ENCODE data around the gene TTLL11. TPM values are rescaled to one million over a fixed set of nuclear protein-coding genes. Genes with fewer than 3 reads are reported as not detected.
"Not testable (repeated sequence)": the region's sequence is repeated elsewhere in the genome, so short reads cannot be mapped to it uniquely, and the experiment has no call there.

The TTLL11 gene
- total and polyA plus RNA-seq, 3 experiments from 2014 or later = 4.0 to 6.2 (median 4.5) TPM

- Histone ChIP-seq H3K27ac (ENCODE audit: low read depth, low read length) (no peak overlapping the region), H3K36me3 (ENCODE audit: insufficient read depth, low read length) (no peaks in the 10 kb centered on the region), H3K27me3 (ENCODE audit: insufficient read depth, low read length, poor library complexity, severe bottlenecking) (no peaks in the 10 kb centered on the region), H3K4me1 (ENCODE audit: insufficient read depth, low read length) (no peaks in the 10 kb centered on the region), H3K9me3 (ENCODE audit: low read length) (no peaks in the 10 kb centered on the region), H3K4me3 (ENCODE audit: low read length) (no peak overlapping the region)
- Mint-ChIP-seq H3K9me3 (no peaks in the 10 kb centered on the region), H3K4me1 (no peaks in the 10 kb centered on the region), H3K27me3 (peaks cover 1 to 20% of the 10 kb centered on the region in 2 donors), H3K4me3 (no peak overlapping the region), H3K36me3 (no peaks in the 10 kb centered on the region), H3K27ac (no peak overlapping the region)
- no peak for DNase-seq
- ChIA-PET CTCF (no interaction called here), POLR2A (no interaction called here)
Observed at GRCh38 chr9:121797081-121797480, 296.0 kb downstream of the TTLL11 start.

- H3K4me1 ChIP-seq (ENCODE audit: insufficient read depth, low read length); H3K9me3 ChIP-seq (ENCODE audit: low read length); H3K27me3 ChIP-seq (ENCODE audit: insufficient read depth, low read length, poor library complexity, severe bottlenecking); H3K27ac ChIP-seq (ENCODE audit: low read depth, low read length); H3K36me3 ChIP-seq (ENCODE audit: insufficient read depth, low read length); H3K4me3 Mint-ChIP-seq; H3K4me3 ChIP-seq (ENCODE audit: low read length); H3K27ac Mint-ChIP-seq; H3K27me3 Mint-ChIP-seq; POLR2A ChIA-PET; H3K9me3 Mint-ChIP-seq; H3K36me3 Mint-ChIP-seq; H3K4me1 Mint-ChIP-seq; DNase-seq; CTCF ChIA-PET: not testable (repeated sequence)
Observed at GRCh38 chr9:121794334-121794733, 298.8 kb downstream of the TTLL11 start.

GRCh38 chr9:121792476-121792875, 300.6 kb downstream of the TTLL11 start:
- H3K4me3 ChIP-seq (ENCODE audit: low read length); POLR2A ChIA-PET; H3K27ac Mint-ChIP-seq; H3K9me3 Mint-ChIP-seq; H3K27me3 ChIP-seq (ENCODE audit: insufficient read depth, low read length, poor library complexity, severe bottlenecking); H3K9me3 ChIP-seq (ENCODE audit: low read length); H3K4me3 Mint-ChIP-seq; H3K36me3 ChIP-seq (ENCODE audit: insufficient read depth, low read length); H3K4me1 ChIP-seq (ENCODE audit: insufficient read depth, low read length); DNase-seq; H3K36me3 Mint-ChIP-seq; CTCF ChIA-PET; H3K27ac ChIP-seq (ENCODE audit: low read depth, low read length); H3K4me1 Mint-ChIP-seq: not testable (repeated sequence)
- H3K27me3 Mint-ChIP-seq = peaks cover 2 to 13% of the 10 kb centered on the region in 2 donors

GRCh38 chr9:121790841-121791240, 302.3 kb downstream of the TTLL11 start:
- ChIA-PET POLR2A (no interaction called here), CTCF (no interaction called here)
- H3K27ac Mint-ChIP-seq = peak overlapping the region in 1 of 8 donors; percentile 39
- peaks cover 2 to 23% of the 10 kb centered on the region in 2 donors for H3K27me3 Mint-ChIP-seq
- no peak overlapping the region for H3K4me3 ChIP-seq (ENCODE audit: low read length)
- no peaks in the 10 kb centered on the region for H3K36me3 Mint-ChIP-seq
- DNase-seq = no peak
- no peak overlapping the region for H3K27ac ChIP-seq (ENCODE audit: low read depth, low read length)
- no peak overlapping the region for H3K4me3 Mint-ChIP-seq
- H3K9me3 ChIP-seq (ENCODE audit: low read length) = no peaks in the 10 kb centered on the region
- H3K9me3 Mint-ChIP-seq = no peaks in the 10 kb centered on the region
- no peaks in the 10 kb centered on the region for H3K4me1 Mint-ChIP-seq
- H3K36me3 ChIP-seq (ENCODE audit: insufficient read depth, low read length) = no peaks in the 10 kb centered on the region
- no peaks in the 10 kb centered on the region for H3K27me3 ChIP-seq (ENCODE audit: insufficient read depth, low read length, poor library complexity, severe bottlenecking)
- no peaks in the 10 kb centered on the region for H3K4me1 ChIP-seq (ENCODE audit: insufficient read depth, low read length)

- Histone ChIP-seq H3K36me3 (ENCODE audit: insufficient read depth, low read length) (no peaks in the 10 kb centered on the region), H3K4me1 (ENCODE audit: insufficient read depth, low read length) (no peaks in the 10 kb centered on the region), H3K27me3 (ENCODE audit: insufficient read depth, low read length, poor library complexity, severe bottlenecking) (no peaks in the 10 kb centered on the region), H3K9me3 (ENCODE audit: low read length) (no peaks in the 10 kb centered on the region), H3K27ac (ENCODE audit: low read depth, low read length) (no peak overlapping the region), H3K4me3 (ENCODE audit: low read length) (no peak overlapping the region)
- no peak for DNase-seq
- Mint-ChIP-seq H3K9me3 (no peaks in the 10 kb centered on the region), H3K4me3 (no peak overlapping the region), H3K27ac (no peak overlapping the region), H3K27me3 (peaks cover 2 to 27% of the 10 kb centered on the region in 2 donors), H3K36me3 (no peaks in the 10 kb centered on the region), H3K4me1 (peaks cover 0 to 5% (median 3%) of the 10 kb centered on the region in 3 donors)
- POLR2A ChIA-PET = no interaction called here
- CTCF ChIA-PET = no interaction called here
Observed at GRCh38 chr9:121788686-121789366, 304.3 kb downstream of the TTLL11 start.

- no peak for DNase-seq
- H3K4me3 Mint-ChIP-seq = no peak overlapping the region
- no peak overlapping the region for H3K27ac Mint-ChIP-seq
- Histone ChIP-seq H3K27me3 (ENCODE audit: insufficient read depth, low read length, poor library complexity, severe bottlenecking) (no peaks in the 10 kb centered on the region), H3K27ac (ENCODE audit: low read depth, low read length) (no peak overlapping the region), H3K4me1 (ENCODE audit: insufficient read depth, low read length) (no peaks in the 10 kb centered on the region), H3K4me3 (ENCODE audit: low read length) (no peak overlapping the region), H3K9me3 (ENCODE audit: low read length) (no peaks in the 10 kb centered on the region), H3K36me3 (ENCODE audit: insufficient read depth, low read length) (no peaks in the 10 kb centered on the region)
- peaks cover 3 to 27% of the 10 kb centered on the region in 2 donors for H3K27me3 Mint-ChIP-seq
- CTCF ChIA-PET = no interaction called here
- H3K4me1 Mint-ChIP-seq = peaks cover 0 to 7% (median 5%) of the 10 kb centered on the region in 3 donors
- H3K36me3 Mint-ChIP-seq = no peaks in the 10 kb centered on the region
- no peaks in the 10 kb centered on the region for H3K9me3 Mint-ChIP-seq
- POLR2A ChIA-PET = no interaction called here
Observed at GRCh38 chr9:121786998-121787422, 306.1 kb downstream of the TTLL11 start.

GRCh38 chr9:121786543-121786948, 306.6 kb downstream of the TTLL11 start:
- no peaks in the 10 kb centered on the region for H3K9me3 Mint-ChIP-seq
- no peak overlapping the region for H3K4me3 Mint-ChIP-seq
- POLR2A ChIA-PET = no interaction called here
- H3K27me3 Mint-ChIP-seq = peaks cover 3 to 27% of the 10 kb centered on the region in 2 donors
- H3K4me1 Mint-ChIP-seq = peaks cover 0 to 7% (median 5%) of the 10 kb centered on the region in 3 donors
- CTCF ChIA-PET = no interaction called here
- Histone ChIP-seq H3K36me3 (ENCODE audit: insufficient read depth, low read length) (no peaks in the 10 kb centered on the region), H3K4me3 (ENCODE audit: low read length) (no peak overlapping the region), H3K9me3 (ENCODE audit: low read length) (no peaks in the 10 kb centered on the region), H3K27ac (ENCODE audit: low read depth, low read length) (no peak overlapping the region), H3K4me1 (ENCODE audit: insufficient read depth, low read length) (no peaks in the 10 kb centered on the region), H3K27me3 (ENCODE audit: insufficient read depth, low read length, poor library complexity, severe bottlenecking) (no peaks in the 10 kb centered on the region)
- no peaks in the 10 kb centered on the region for H3K36me3 Mint-ChIP-seq
- no peak for DNase-seq
- H3K27ac Mint-ChIP-seq = peak overlapping the region in 1 of 8 donors; percentile 48

- no peaks in the 10 kb centered on the region for H3K36me3 ChIP-seq (ENCODE audit: insufficient read depth, low read length)
- no peaks in the 10 kb centered on the region for H3K4me1 ChIP-seq (ENCODE audit: insufficient read depth, low read length)
- H3K27me3 ChIP-seq (ENCODE audit: insufficient read depth, low read length, poor library complexity, severe bottlenecking) = no peaks in the 10 kb centered on the region
- H3K27ac Mint-ChIP-seq = no peak overlapping the region
- ChIA-PET CTCF (no interaction called here), POLR2A (no interaction called here)
- peaks cover 0 to 7% (median 5%) of the 10 kb centered on the region in 3 donors for H3K4me1 Mint-ChIP-seq
- H3K4me3 Mint-ChIP-seq = no peak overlapping the region
- no peak for DNase-seq
- H3K4me3 ChIP-seq (ENCODE audit: low read length) = no peak overlapping the region
- H3K36me3 Mint-ChIP-seq = no peaks in the 10 kb centered on the region
- no peaks in the 10 kb centered on the region for H3K9me3 Mint-ChIP-seq
- peaks cover 3 to 27% of the 10 kb centered on the region in 2 donors for H3K27me3 Mint-ChIP-seq
- H3K27ac ChIP-seq (ENCODE audit: low read depth, low read length) = no peak overlapping the region
- no peaks in the 10 kb centered on the region for H3K9me3 ChIP-seq (ENCODE audit: low read length)
Observed at GRCh38 chr9:121785673-121786542, 307.2 kb downstream of the TTLL11 start.
